Dedifferentiated amniotic fluid mesenchymal stem cell (primary cell): Measurements from ENCODE around the gene HAPLN2.

Experiments used
- DNase-seq: peaks from one replicate; pipeline ENCODE4 v3.0.0-alpha.2; 2016; ENCODE audit errors: extremely low spot score

Gene HAPLN2

GRCh38 chr1:156645056-156645455 lies 25.8 kb downstream of the HAPLN2 start:
- DNase-seq, result no peak

DNA sequence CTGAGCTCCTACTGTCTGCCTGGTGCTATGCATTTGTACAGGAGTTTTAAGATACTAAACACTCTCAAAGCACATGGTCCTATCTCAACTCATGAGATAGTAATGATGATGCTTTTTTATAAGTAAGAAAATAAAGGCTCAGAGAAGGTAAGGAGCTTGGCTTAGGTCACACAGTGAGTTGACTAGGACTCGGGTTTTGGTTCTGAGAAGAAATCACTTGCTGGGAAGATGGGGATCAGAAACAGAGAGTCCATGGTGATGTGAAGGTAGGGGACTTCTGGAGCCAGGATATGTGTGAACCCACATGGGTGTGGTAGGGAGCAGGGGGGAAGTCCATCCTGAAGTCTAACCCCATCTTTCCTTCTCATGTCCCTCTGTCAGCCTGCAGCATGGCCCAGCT lies 26.5 kb downstream of the HAPLN2 start:
- no peak for DNase-seq

DNA sequence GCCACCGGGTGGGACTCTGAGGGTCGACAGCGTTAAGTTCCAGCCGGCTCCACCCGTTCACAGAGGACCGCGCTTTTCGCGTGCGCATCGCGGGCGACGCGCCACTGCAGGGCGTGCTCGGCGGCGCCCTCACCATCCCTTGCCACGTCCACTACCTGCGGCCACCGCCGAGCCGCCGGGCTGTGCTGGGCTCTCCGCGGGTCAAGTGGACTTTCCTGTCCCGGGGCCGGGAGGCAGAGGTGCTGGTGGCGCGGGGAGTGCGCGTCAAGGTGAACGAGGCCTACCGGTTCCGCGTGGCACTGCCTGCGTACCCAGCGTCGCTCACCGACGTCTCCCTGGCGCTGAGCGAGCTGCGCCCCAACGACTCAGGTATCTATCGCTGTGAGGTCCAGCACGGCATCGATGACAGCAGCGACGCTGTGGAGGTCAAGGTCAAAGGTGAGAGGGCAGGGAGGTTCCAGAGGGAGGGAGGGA lies 27.6 kb downstream of the HAPLN2 start:
- DNase-seq, result no peak

- no peak for DNase-seq
Observed at GRCh38 chr1:156647351-156647750, 28.1 kb downstream of the HAPLN2 start.

DNA sequence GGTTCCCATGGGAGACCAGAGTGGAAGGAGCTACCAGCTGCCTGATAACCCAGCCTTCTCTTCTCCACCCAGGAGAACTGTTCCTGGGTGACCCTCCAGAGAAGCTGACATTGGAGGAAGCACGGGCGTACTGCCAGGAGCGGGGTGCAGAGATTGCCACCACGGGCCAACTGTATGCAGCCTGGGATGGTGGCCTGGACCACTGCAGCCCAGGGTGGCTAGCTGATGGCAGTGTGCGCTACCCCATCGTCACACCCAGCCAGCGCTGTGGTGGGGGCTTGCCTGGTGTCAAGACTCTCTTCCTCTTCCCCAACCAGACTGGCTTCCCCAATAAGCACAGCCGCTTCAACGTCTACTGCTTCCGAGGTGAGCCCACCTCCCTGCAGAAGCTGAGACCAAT lies 29.3 kb downstream of the HAPLN2 start:
- DNase-seq, result no peak

DNA sequence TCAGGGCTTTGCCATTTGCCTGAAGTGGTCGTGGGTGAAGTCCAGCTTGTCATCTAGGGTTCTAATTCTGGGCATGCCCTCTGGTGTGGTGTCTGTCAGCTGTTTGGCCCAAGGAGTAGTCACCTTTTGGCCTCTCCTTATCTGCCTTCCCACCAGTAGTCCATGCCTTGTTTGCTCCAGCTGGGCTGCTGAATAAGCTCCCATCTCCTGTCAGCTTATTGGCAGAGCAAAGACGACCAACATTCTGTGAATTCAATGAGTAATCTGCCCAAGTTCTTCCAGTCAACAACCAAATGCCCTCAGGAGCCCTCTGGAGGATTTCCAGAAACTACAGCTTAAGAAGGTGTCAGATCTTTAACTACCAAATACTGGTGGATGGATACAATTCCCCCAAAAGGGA lies 29.7 kb downstream of the HAPLN2 start:
- no peak for DNase-seq

DNA sequence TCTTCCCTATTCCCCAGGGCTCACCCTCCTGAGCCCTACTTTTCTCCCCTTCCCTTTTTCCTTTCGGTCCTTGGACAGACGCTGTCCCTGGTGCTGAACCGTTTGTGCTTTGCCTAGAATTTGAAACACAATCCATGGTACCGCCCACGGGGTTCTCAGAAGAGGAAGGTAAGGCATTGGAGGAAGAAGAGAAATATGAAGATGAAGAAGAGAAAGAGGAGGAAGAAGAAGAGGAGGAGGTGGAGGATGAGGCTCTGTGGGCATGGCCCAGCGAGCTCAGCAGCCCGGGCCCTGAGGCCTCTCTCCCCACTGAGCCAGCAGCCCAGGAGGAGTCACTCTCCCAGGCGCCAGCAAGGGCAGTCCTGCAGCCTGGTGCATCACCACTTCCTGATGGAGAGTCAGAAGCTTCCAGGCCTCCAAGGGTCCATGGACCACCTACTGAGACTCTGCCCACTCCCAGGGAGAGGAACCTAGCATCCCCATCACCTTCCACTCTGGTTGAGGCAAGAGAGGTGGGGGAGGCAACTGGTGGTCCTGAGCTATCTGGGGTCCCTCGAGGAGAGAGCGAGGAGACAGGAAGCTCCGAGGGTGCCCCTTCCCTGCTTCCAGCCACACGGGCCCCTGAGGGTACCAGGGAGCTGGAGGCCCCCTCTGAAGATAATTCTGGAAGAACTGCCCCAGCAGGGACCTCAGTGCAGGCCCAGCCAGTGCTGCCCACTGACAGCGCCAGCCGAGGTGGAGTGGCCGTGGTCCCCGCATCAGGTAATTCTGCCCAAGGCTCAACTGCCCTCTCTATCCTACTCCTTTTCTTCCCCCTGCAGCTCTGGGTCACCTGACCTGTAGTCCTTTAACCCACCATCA lies 33.1 kb downstream of the HAPLN2 start:
- no peak for DNase-seq

DNA sequence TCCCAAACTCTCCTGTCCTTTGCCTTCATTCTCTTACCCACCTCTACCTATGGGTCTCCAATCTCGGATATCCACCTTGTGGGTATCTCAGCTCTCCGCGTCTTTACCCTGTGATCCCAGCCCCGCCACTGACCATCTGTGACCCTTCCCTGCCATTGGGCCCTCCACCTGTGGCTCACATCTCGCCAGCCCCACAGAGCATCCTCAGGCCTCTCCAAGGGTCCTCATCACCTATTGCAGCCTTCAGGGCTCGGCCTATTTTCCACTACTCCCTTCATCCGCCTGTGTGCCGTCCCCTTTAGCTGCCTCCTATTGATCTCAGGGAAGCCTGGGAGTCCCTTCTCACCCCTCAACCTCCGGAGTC lies 33.8 kb downstream of the HAPLN2 start:
- DNase-seq, result no peak

GRCh38 chr1:156654700-156655099 lies 35.5 kb downstream of the HAPLN2 start:
- no peak for DNase-seq

GRCh38 chr1:156655151-156655903 lies 36.1 kb downstream of the HAPLN2 start:
- no peak for DNase-seq

DNA sequence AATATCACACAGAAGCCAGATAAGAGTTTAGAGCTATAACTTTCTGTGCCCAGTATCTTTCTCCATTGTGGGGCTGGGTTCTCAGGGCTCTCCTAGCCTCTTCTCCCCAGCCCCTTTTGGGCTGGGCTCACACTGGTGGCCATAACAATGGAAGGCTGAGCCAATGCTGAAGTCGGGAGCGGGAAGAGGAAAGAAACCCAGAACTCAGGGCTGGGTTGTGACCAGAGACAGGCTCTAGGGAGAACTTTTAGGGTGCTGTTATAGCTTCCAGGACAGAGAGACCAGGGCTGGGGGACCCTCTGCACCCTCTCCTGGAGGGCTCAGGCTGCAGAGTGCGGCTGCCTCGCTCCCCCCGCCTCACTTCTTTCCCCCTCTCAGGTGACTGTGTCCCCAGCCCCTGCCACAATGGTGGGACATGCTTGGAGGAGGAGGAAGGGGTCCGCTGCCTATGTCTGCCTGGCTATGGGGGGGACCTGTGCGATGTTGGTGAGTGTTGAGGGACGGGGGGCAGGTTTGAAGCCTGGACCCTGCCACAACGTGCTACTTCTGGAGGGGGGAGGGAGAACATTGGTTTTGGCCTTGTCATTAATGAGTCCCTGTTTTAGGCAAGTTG lies 36.8 kb downstream of the HAPLN2 start:
- no peak for DNase-seq

DNA sequence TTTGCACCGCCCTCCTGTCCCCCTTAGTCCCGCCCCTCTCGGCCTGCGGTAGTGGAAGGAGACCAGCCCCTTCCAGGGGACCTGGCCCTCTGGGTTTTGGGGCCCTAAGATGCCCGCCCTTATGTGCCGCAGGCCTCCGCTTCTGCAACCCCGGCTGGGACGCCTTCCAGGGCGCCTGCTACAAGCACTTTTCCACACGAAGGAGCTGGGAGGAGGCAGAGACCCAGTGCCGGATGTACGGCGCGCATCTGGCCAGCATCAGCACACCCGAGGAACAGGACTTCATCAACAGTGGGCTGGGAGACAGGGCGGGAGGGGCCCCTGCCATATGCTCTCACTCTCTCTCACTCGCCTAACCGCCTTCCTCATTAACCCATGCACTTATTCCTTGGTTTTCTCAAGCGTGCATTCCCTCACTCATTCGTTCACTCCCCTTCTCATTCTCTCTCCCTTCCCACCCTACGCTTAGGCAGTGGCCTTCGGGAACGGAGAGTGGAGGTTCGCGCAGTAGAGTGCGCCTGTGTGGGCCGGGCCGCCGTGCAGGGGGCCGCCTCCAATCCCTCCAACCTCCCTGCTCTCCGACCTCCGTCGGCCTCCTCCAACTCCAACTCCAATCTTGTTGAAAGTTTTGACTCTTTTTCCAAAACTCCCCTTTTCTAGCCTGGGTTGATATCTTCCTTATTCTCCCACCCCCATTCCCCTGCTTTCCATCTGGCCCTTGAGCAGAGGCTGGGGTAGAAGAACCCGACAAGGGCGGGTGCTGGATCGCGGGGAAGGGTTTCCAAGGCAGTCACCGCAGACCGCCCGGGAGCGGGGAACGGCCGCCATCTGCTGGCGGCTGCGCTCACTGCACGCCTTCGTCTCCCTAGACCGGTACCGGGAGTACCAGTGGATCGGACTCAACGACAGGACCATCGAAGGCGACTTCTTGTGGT lies 37.9 kb downstream of the HAPLN2 start:
- no peak for DNase-seq

- DNase-seq, result no peak
Observed at GRCh38 chr1:156657741-156658319, 38.6 kb downstream of the HAPLN2 start.

DNA sequence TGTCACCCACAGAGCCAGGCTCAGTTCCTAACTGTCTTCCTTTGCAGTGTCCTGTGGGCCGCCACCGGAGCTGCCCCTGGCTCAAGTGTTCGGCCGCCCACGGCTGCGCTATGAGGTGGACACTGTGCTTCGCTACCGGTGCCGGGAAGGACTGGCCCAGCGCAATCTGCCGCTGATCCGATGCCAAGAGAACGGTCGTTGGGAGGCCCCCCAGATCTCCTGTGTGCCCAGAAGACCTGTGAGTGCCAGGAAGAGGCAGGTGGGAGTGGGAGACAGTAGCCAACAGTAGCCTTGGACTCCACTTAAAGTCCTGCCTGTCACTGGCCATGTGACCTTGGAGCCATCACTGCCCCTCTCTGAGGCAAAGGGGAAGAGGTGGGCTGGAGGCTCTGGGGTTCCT lies 39.3 kb downstream of the HAPLN2 start:
- no peak for DNase-seq

- DNase-seq, result no peak
Observed at GRCh38 chr1:156658945-156659574, 39.8 kb downstream of the HAPLN2 start.

DNA sequence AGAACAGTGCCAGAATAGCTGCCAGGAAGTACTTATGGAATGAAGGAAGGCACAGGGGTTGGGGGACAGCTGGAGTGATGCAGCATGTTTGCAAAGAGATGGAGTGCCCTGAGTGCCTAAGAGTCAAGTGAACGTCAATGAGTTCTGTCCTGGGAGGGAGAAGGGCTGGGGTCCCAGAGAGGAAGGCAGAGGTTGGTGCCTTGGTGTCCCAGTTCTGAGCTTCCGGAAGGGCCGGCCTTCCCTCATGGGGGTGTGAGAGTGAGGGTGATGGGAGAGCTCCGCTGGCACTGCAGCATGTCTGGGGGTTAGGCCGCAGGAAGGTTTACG lies 40.4 kb downstream of the HAPLN2 start:
- DNase-seq, result no peak

- DNase-seq, result peak; percentile 93
Observed at GRCh38 chr1:156659988-156660751, 41.0 kb downstream of the HAPLN2 start.

- DNase-seq, result no peak
Observed at GRCh38 chr1:156660752-156661112, 41.5 kb downstream of the HAPLN2 start.

GRCh38 chr1:156662005-156662799 lies 43.0 kb downstream of the HAPLN2 start:
- DNase-seq, result no peak

GRCh38 chr1:156662800-156663055 lies 43.5 kb downstream of the HAPLN2 start:
- DNase-seq, result no peak
